Neural cell (in vitro differentiated cells): ENCODE data around the gene MLPH. TPM values are rescaled to one million over a fixed set of nuclear protein-coding genes. Genes with fewer than 3 reads are reported as not detected.

Source experiments
- H2AFZ ChIP-seq: fragments of 200-600, 300-800 bp; sonication (generic), shearing (Covaris generic); 2 replicates; pipeline ENCODE4 v1.6.0; 2014; ENCODE audit warnings: low read depth, mild to moderate bottlenecking, antibody characterized with exemption, low read length, moderate library complexity
- H3F3A ChIP-seq: fragments of 200-600 bp; shearing (Covaris generic); 2 replicates; pipeline ENCODE4 v1.6.1; 2016; ENCODE audit warnings: mild to moderate bottlenecking, moderate library complexity, mixed read lengths, antibody characterized with exemption, low read length; ENCODE audit not compliant: insufficient read depth, poor library complexity, severe bottlenecking
- H3K27ac ChIP-seq: fragments of 200-600, 300-800 bp; sonication (generic), shearing (Covaris generic); 2 replicates; pipeline ENCODE4 v1.5.1; 2014; ENCODE audit warnings: mild to moderate bottlenecking, low read length, moderate library complexity
- H3K27me3 ChIP-seq: fragments of 300-800, 200-600 bp; sonication (generic), shearing (Covaris generic); 2 replicates; pipeline ENCODE4 v1.6.0; 2014; ENCODE audit warnings: mild to moderate bottlenecking, low read depth, low read length, moderate library complexity; ENCODE audit not compliant: insufficient read depth
- H3K36me3 ChIP-seq: fragments of 300-800, 200-600 bp; sonication (generic), shearing (Covaris generic); 2 replicates; pipeline ENCODE4 v1.5.1; 2014; ENCODE audit warnings: mild to moderate bottlenecking, antibody characterized with exemption, low read length, moderate library complexity; ENCODE audit not compliant: insufficient read depth
- H3K4me2 ChIP-seq: fragments of 300-800, 200-600 bp; sonication (generic), shearing (Covaris generic); 2 replicates; pipeline ENCODE4 v1.6.0; 2014; ENCODE audit warnings: mild to moderate bottlenecking, low read length
- H3K4me3 ChIP-seq: fragments of 300-800, 200-600 bp; sonication (generic), shearing (Covaris generic); 2 replicates; pipeline ENCODE4 v1.5.1; 2014; ENCODE audit warnings: mild to moderate bottlenecking, low read length, moderate library complexity
- H3K79me2 ChIP-seq: fragments of 200-600 bp; shearing (Covaris generic); replicated peaks from 2 replicates; pipeline ENCODE4 v1.6.0; 2014; ENCODE audit warnings: mild to moderate bottlenecking, low read length, moderate library complexity; ENCODE audit not compliant: insufficient read depth
- H3K9ac ChIP-seq: fragments of 300-800, 200-600 bp; sonication (generic), shearing (Covaris generic); 2 replicates; pipeline ENCODE4 v1.6.1; 2016; ENCODE audit warnings: mild to moderate bottlenecking, low read length, mixed read lengths
- H3K9me2 ChIP-seq: fragments of 200-600 bp; shearing (Covaris generic); 2 replicates; pipeline ENCODE4 v1.6.1; 2016; ENCODE audit warnings: mild to moderate bottlenecking, low read length, mixed read lengths; ENCODE audit not compliant: insufficient read depth
- H3K9me3 ChIP-seq: fragments of 200-600, 300-800 bp; sonication (generic), shearing (Covaris generic); 2 replicates; pipeline ENCODE4 v1.6.1; 2016; ENCODE audit warnings: mild to moderate bottlenecking, mixed run types, low read length, moderate library complexity, mixed read lengths
- H4K20me1 ChIP-seq: fragments of 200-600 bp; shearing (Covaris generic); 2 replicates; pipeline ENCODE4 v1.6.1; 2016; ENCODE audit warnings: mild to moderate bottlenecking, mixed run types; ENCODE audit not compliant: insufficient read depth
- CTCF ChIP-seq: fragments of 450-650 bp; IDR thresholded peaks from 2 replicates; pipeline ENCODE4 v1.5.1; 2014; ENCODE audit warnings: antibody characterized with exemption, mild to moderate bottlenecking, moderate library complexity; ENCODE audit not compliant: poor library complexity, severe bottlenecking
- EP300 ChIP-seq: fragments of 450-650 bp; conservative IDR thresholded peaks from 2 replicates; pipeline ENCODE4 v1.6.1; 2014; ENCODE audit warnings: antibody characterized with exemption, mild to moderate bottlenecking, moderate library complexity; ENCODE audit not compliant: poor library complexity, severe bottlenecking
- EZH2 ChIP-seq: fragments of 200-600, 300-800 bp; shearing (Covaris generic), sonication (generic); IDR thresholded peaks from 2 replicates; pipeline ENCODE4 v1.6.1; 2014; ENCODE audit warnings: antibody characterized with exemption, low read length, borderline replicate concordance, mild to moderate bottlenecking; ENCODE audit not compliant: insufficient read depth, poor library complexity, severe bottlenecking
- MXI1 ChIP-seq: fragments of 450-650 bp; conservative IDR thresholded peaks from 2 replicates; pipeline ENCODE4 v1.6.1; 2014; ENCODE audit warnings: antibody characterized with exemption, mild to moderate bottlenecking; ENCODE audit not compliant: poor library complexity, severe bottlenecking
- POLR2AphosphoS5 ChIP-seq: IDR thresholded peaks from 2 replicates; pipeline ENCODE4 v1.6.1; 2012
- RAD21 ChIP-seq: fragments of 450-650 bp; conservative IDR thresholded peaks from 2 replicates; pipeline ENCODE4 v1.6.1; 2014; ENCODE audit warnings: antibody characterized with exemption, mild to moderate bottlenecking, moderate library complexity
- REST ChIP-seq: IDR thresholded peaks from 2 replicates; pipeline ENCODE4 v1.6.1; 2012; ENCODE audit warnings: borderline replicate concordance
- SMC3 ChIP-seq: fragments of 450-650 bp; conservative IDR thresholded peaks from 2 replicates; pipeline ENCODE4 v1.6.1; 2014; ENCODE audit warnings: antibody characterized with exemption, mild to moderate bottlenecking, moderate library complexity; ENCODE audit not compliant: poor library complexity
- TAF1 ChIP-seq: IDR thresholded peaks from 2 replicates; pipeline ENCODE4 v1.6.1; 2012; ENCODE audit warnings: low read depth
- polyA plus RNA-seq: library from polyadenylated mRNA; depleted of rRNA; stranded (reverse); fragments of >200 nt; gene quantifications from 2 replicates; pipeline ENCODE4 v1.2.3, GENCODE V29; 2014

The MLPH gene
- polyA plus RNA-seq, 1 donor from 2014 or later: not detected

GRCh38 chr2:237448626-237449025 lies 38.4 kb upstream of the MLPH start:
- H3K9me3 ChIP-seq: no peaks in the 10 kb centered on the region
- TF ChIP-seq MXI1 (no peak), SMC3 (no peak), CTCF (no peak), RAD21 (no peak), POLR2AphosphoS5 (no peak), EZH2 (no peak), REST (no peak), TAF1 (no peak), EP300 (no peak)
- no peak overlapping the region for H3K4me2 ChIP-seq
- no peaks in the 10 kb centered on the region for H3K9me2 ChIP-seq
- no peak overlapping the region for H2AFZ ChIP-seq
- H3K9ac ChIP-seq: no peak overlapping the region
- no peaks in the 10 kb centered on the region for H3K79me2 ChIP-seq
- H3K36me3 ChIP-seq: no peaks in the 10 kb centered on the region
- H3F3A ChIP-seq: no peaks in the 10 kb centered on the region
- H3K27me3 ChIP-seq: no peaks in the 10 kb centered on the region
- no peak overlapping the region for H3K4me3 ChIP-seq
- H4K20me1 ChIP-seq: no peaks in the 10 kb centered on the region
- no peak overlapping the region for H3K27ac ChIP-seq

GRCh38 chr2:237449193-237449881 lies 37.7 kb upstream of the MLPH start:
- no peaks in the 10 kb centered on the region for H3K36me3 ChIP-seq
- H3K9me3 ChIP-seq: no peaks in the 10 kb centered on the region
- no peaks in the 10 kb centered on the region for H3F3A ChIP-seq
- H3K27me3 ChIP-seq: no peaks in the 10 kb centered on the region
- no peak overlapping the region for H3K4me3 ChIP-seq
- H3K79me2 ChIP-seq: no peaks in the 10 kb centered on the region
- no peak overlapping the region for H3K27ac ChIP-seq
- no peak overlapping the region for H3K9ac ChIP-seq
- no peak overlapping the region for H2AFZ ChIP-seq
- H4K20me1 ChIP-seq: no peaks in the 10 kb centered on the region
- TF ChIP-seq EZH2 (no peak), RAD21 (no peak), CTCF (no peak), TAF1 (no peak), MXI1 (no peak), SMC3 (no peak), REST (no peak), EP300 (no peak), POLR2AphosphoS5 (no peak)
- H3K4me2 ChIP-seq: no peak overlapping the region
- H3K9me2 ChIP-seq: no peaks in the 10 kb centered on the region
